Muscle of leg (tissue), 11 donors: ENCODE results near the gene ZNF407. TPM values are rescaled to one million over a fixed set of nuclear protein-coding genes. Genes with fewer than 3 reads are reported as not detected.
A peak's percentile ranks its signal among the peaks of the same experiment; 100 is the strongest.

Experiments
- DNase-seq: peaks from one replicate; pipeline ENCODE4 v3.0.0; 2013
- H3K27ac ChIP-seq: one replicate; pipeline ENCODE4 v1.5.1; 2013; ENCODE audit warnings: mild to moderate bottlenecking, low read length, control low read depth
- H3K27me3 ChIP-seq: one replicate; pipeline ENCODE4 v1.6.1; 2013; ENCODE audit warnings: low read length; ENCODE audit not compliant: control insufficient read depth, insufficient read depth
- H3K36me3 ChIP-seq: one replicate; pipeline ENCODE4 v1.6.1; 2013; ENCODE audit warnings: low read length; ENCODE audit not compliant: control insufficient read depth, insufficient read depth
- H3K4me1 ChIP-seq: one replicate; pipeline ENCODE4 v1.6.1; 2013; ENCODE audit warnings: low read length; ENCODE audit not compliant: control insufficient read depth, insufficient read depth
- H3K4me3 ChIP-seq: one replicate; pipeline ENCODE4 v1.5.1; 2013; ENCODE audit warnings: low read length, control low read depth
- H3K9me3 ChIP-seq: replicated peaks from 2 replicates; pipeline ENCODE4 v1.6.1; 2013; ENCODE audit warnings: low read depth, low read length; ENCODE audit not compliant: control insufficient read depth
- WGBS: methylation state at CpG from one replicate; pipeline ENCODE4 v1.1.5; 2013; ENCODE audit warnings: missing lambda C conversion rate; ENCODE audit not compliant: insufficient coverage; 5-methylcytosine and 5-hydroxymethylcytosine counted together
- polyA plus RNA-seq, 8 donors: library from polyadenylated mRNA; unstranded; fragments of 120-200 nt; gene quantifications; one replicate each; pipeline versions ENCODE4 v1.2.1 to v1.2.3, GENCODE V29; 2013; ENCODE audit warnings: inconsistent platforms in 1 of 8, low replicate concordance in 1 of 8; ENCODE audit not compliant: insufficient read length in 8 of 8, insufficient read depth in 1 of 8
- total RNA-seq: library from RNA; stranded (reverse); fragments of 120-200 nt; gene quantifications from one replicate; pipeline ENCODE4 v1.2.4, GENCODE V29; 2013

The ZNF407 gene
- total and polyA plus RNA-seq, 9 donors = 5.3 to 10.7 (median 6.4) TPM

DNA sequence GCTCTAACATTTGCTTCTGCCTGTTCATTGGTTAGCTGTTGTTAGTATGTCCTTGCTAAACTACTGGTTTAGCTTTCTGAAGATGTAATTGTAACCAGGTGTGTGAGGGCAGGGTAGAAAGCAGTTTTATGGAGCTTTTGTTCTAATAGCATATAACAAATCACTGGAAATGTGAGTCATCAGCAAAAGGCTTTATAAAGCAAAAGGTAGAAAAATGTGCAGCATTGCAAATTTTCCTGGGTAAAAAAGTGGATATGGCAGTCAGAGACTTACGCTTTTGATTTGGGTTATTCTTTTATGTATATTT lies 85.3 kb downstream of the ZNF407 start:
- H3K4me3 ChIP-seq = no peak overlapping the region
- peak; percentile 2 for DNase-seq
- H3K36me3 ChIP-seq = peaks cover 3% of the 10 kb centered on the region
- peaks cover 2% of the 10 kb centered on the region for H3K4me1 ChIP-seq
- WGBS = no CpG with 5 or more reads among the region's 1 CpG
- no peaks in the 10 kb centered on the region for H3K27me3 ChIP-seq
- peaks cover under 1% of the 10 kb centered on the region for H3K9me3 ChIP-seq
- no peak overlapping the region for H3K27ac ChIP-seq

DNA sequence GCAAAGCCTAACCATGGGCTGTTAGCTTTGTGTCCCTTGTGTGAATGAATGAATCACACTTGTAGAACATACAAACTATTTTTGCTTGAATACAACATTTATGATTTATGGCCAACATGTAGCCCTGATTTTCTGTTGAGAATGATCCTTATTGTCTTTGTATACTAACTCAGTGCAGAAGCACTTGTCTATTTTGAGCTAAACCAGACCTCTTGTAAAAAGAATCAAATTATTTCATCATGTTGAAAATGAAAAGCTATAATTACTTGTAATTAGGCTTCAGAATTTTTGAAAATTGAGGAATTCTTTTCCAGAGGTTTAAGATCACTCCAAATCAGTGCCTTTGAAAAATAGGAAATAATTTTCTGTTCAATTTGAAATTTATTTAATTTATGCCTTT lies 85.9 kb downstream of the ZNF407 start:
- peaks cover 2% of the 10 kb centered on the region for H3K4me1 ChIP-seq
- H3K27ac ChIP-seq = no peak overlapping the region
- H3K36me3 ChIP-seq = no peaks in the 10 kb centered on the region
- DNase-seq = no peak
- H3K27me3 ChIP-seq = no peaks in the 10 kb centered on the region
- H3K4me3 ChIP-seq = no peak overlapping the region
- H3K9me3 ChIP-seq = no peaks in the 10 kb centered on the region

DNA sequence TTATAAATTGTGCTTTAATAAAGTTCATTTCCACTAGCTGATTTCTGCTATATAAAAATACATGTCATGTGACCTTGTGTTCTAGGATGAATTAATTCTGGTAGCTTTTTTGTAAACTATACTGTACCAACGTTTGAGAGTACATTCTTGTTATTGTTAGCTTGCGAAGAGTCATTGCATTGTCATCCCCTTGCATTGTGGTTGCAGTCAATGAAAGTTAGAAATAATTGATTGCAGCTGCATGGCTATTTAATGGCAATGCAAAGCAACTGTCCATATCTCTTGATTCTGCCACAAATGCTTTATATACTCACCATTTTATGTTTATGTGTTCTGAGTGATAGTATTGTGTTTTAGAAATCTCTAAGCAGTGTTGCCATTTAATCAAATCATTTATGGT lies 91.6 kb downstream of the ZNF407 start:
- no peak for DNase-seq
- WGBS = no CpG with 5 or more reads among the region's 2 CpGs
- H3K4me1 ChIP-seq = no peaks in the 10 kb centered on the region

GRCh38 chr18:74692367-74693013 lies 94.8 kb downstream of the ZNF407 start:
- Histone ChIP-seq H3K4me1 (no peaks in the 10 kb centered on the region), H3K27me3 (no peaks in the 10 kb centered on the region), H3K27ac (no peak overlapping the region), H3K9me3 (no peaks in the 10 kb centered on the region), H3K36me3 (no peaks in the 10 kb centered on the region), H3K4me3 (no peak overlapping the region)
- DNase-seq = no peak
- WGBS = 91% methylated on average over 3 of the region's 9 CpGs

More for the DNA sequence above, 91.6 kb downstream of the ZNF407 start:
- H3K27ac ChIP-seq = no peak overlapping the region
- no peaks in the 10 kb centered on the region for H3K36me3 ChIP-seq
- no peaks in the 10 kb centered on the region for H3K27me3 ChIP-seq
- no peaks in the 10 kb centered on the region for H3K9me3 ChIP-seq
- H3K4me3 ChIP-seq = no peak overlapping the region

DNA sequence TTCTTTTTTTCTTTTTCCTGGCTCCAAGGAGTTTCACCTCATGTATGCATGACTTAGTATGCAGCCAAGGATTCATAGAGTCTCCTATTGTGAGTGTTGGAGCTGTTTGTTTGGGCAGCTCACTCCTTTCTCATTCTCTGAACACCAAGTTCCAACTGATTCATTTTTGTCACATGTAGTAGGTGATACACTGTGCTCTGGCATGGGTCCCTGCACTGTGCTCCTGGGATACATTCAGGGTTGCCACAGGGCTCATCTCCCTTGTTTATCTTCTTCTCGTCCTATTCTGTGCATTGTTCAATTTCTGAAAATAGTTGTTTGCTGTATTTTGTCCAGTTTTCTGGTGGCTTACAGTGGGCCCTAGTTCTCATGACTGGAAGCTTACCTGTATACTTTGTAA lies 96.8 kb downstream of the ZNF407 start:
- no peak for DNase-seq
- Histone ChIP-seq H3K4me3 (no peak overlapping the region), H3K27me3 (no peaks in the 10 kb centered on the region), H3K36me3 (no peaks in the 10 kb centered on the region), H3K4me1 (no peaks in the 10 kb centered on the region), H3K9me3 (no peaks in the 10 kb centered on the region), H3K27ac (no peak overlapping the region)
- no CpG with 5 or more reads among the region's 1 CpG for WGBS

DNA sequence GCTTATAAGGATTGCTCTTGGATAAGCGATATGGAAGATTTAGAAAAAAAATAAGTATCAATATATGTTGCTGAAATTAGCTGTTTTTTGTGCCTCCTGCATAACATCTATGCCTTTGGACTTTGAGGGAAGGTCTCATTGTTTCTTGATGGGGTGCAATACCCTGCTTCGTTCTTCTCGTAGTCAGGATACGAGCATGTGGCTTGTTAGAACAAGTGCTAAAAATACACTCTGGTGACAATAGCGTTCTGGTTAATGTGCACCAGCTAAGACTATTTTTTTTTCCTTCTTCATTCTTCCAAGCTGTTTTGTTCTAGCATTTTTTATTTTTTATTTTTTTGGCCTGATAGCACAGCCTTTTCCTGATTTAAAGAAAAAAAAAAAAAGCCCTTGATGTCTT lies 97.5 kb downstream of the ZNF407 start:
- Histone ChIP-seq H3K27me3 (no peaks in the 10 kb centered on the region), H3K36me3 (no peaks in the 10 kb centered on the region), H3K4me1 (no peaks in the 10 kb centered on the region), H3K9me3 (no peaks in the 10 kb centered on the region), H3K4me3 (no peak overlapping the region), H3K27ac (no peak overlapping the region)
- no CpG with 5 or more reads among the region's 5 CpGs for WGBS
- no peak for DNase-seq

GRCh38 chr18:74698881-74699280 lies 101.2 kb downstream of the ZNF407 start:
- H3K27me3 ChIP-seq = no peaks in the 10 kb centered on the region
- no peak overlapping the region for H3K27ac ChIP-seq
- DNase-seq = no peak
- no peaks in the 10 kb centered on the region for H3K4me1 ChIP-seq
- no peaks in the 10 kb centered on the region for H3K36me3 ChIP-seq
- H3K9me3 ChIP-seq = no peaks in the 10 kb centered on the region
- H3K4me3 ChIP-seq = no peak overlapping the region
- WGBS = 100% methylated on average over 1 of the region's 4 CpGs

GRCh38 chr18:74699455-74699854 lies 101.8 kb downstream of the ZNF407 start:
- no peaks in the 10 kb centered on the region for H3K4me1 ChIP-seq
- H3K27ac ChIP-seq = no peak overlapping the region
- no peaks in the 10 kb centered on the region for H3K36me3 ChIP-seq
- H3K4me3 ChIP-seq = no peak overlapping the region
- WGBS = 45% methylated on average over 2 of the region's 3 CpGs
- H3K27me3 ChIP-seq = no peaks in the 10 kb centered on the region
- H3K9me3 ChIP-seq = no peaks in the 10 kb centered on the region
- DNase-seq = peak; percentile 15

GRCh38 chr18:74702950-74703349 lies 105.3 kb downstream of the ZNF407 start:
- no peaks in the 10 kb centered on the region for H3K9me3 ChIP-seq
- H3K4me3 ChIP-seq = no peak overlapping the region
- no peaks in the 10 kb centered on the region for H3K4me1 ChIP-seq
- no peak overlapping the region for H3K27ac ChIP-seq
- DNase-seq = no peak
- WGBS = 0% methylated on average over 1 of the region's 3 CpGs
- H3K36me3 ChIP-seq = no peaks in the 10 kb centered on the region
- no peaks in the 10 kb centered on the region for H3K27me3 ChIP-seq

- no peak for DNase-seq
- H3K4me3 ChIP-seq = no peak overlapping the region
- H3K9me3 ChIP-seq = no peaks in the 10 kb centered on the region
- H3K4me1 ChIP-seq = no peaks in the 10 kb centered on the region
- no peaks in the 10 kb centered on the region for H3K36me3 ChIP-seq
- no peak overlapping the region for H3K27ac ChIP-seq
- H3K27me3 ChIP-seq = no peaks in the 10 kb centered on the region
Measured at GRCh38 chr18:74708169-74708568, 110.5 kb downstream of the ZNF407 start.

GRCh38 chr18:74709452-74709851 lies 111.8 kb downstream of the ZNF407 start:
- Histone ChIP-seq H3K27ac (no peak overlapping the region), H3K4me1 (no peaks in the 10 kb centered on the region), H3K36me3 (no peaks in the 10 kb centered on the region), H3K9me3 (no peaks in the 10 kb centered on the region), H3K4me3 (no peak overlapping the region), H3K27me3 (no peaks in the 10 kb centered on the region)
- WGBS = no CpG with 5 or more reads among the region's 3 CpGs
- DNase-seq = no peak
